Adrenal gland (tissue), 12 donors: ENCODE measurements around the gene MANSC4. TPM values are rescaled to one million over a fixed set of nuclear protein-coding genes. Genes with fewer than 3 reads are reported as not detected.

ENCODE experiments used
- DNase-seq, 7 donors: peaks; one replicate each; pipeline ENCODE4 v3.0.0-alpha.2; 2019 to 2020
- H3K27ac ChIP-seq, 5 donors: fragments of 200-600 bp; sonication (generic) in 4 of 5; 1 replicate in 3 of 5; 2 replicates in 2 of 5; pipeline versions ENCODE4 v1.5.1 to v1.8.0; 2016 to 2020; ENCODE audit warnings: mild to moderate bottlenecking in 1 of 5
- H3K27me3 ChIP-seq: fragments of 200-600 bp; 2 replicates; pipeline ENCODE4 v1.8.0; 2021
- H3K36me3 ChIP-seq, 2 donors: fragments of 200-600 bp; replicated peaks in 1 of 2; 1 replicate in 1 of 2; 2 replicates in 1 of 2; pipeline versions ENCODE4 v1.5.1 to v1.8.0; 2018 to 2022
- H3K4me1 ChIP-seq, 2 donors: fragments of 200-600 bp; replicated peaks in 1 of 2; 1 replicate in 1 of 2; 2 replicates in 1 of 2; pipeline versions ENCODE4 v1.5.1 to v1.8.0; 2018 to 2021
- H3K4me3 ChIP-seq, 4 donors: fragments of 200-600 bp; sonication (generic) in 3 of 4; one replicate each; pipeline ENCODE4 v1.5.1; 2016 to 2018
- H3K9me3 ChIP-seq, 3 donors: fragments of 200-600 bp; sonication (generic) in 1 of 3; replicated peaks in 1 of 3; 1 replicate in 2 of 3; 2 replicates in 1 of 3; pipeline versions ENCODE4 v1.5.1 to v1.8.0; 2016 to 2021
- POLR2A ChIP-seq, 2 donors: fragments of 450-650 bp; IDR thresholded peaks; one replicate each; pipeline ENCODE4 v1.6.1; 2017; ENCODE audit warnings: antibody characterized with exemption in 2 of 2, mild to moderate bottlenecking in 2 of 2, moderate library complexity in 1 of 2
- WGBS, 4 donors: extraction: QIAGEN DNeasy Blood & Tissue Kit in 2 of 4; methylation state at CpG; one replicate each; pipeline versions ENCODE4 v1.1.5 to v1.1.7; 2013 to 2017; 5-methylcytosine and 5-hydroxymethylcytosine counted together
- intact Hi-C, 2 donors: fragments of 100-400 bp; cut with DNase I; formaldehyde crosslinking; loops; one replicate each; pipeline versions ENCODE4 v1.14.1 to v1.15.0; 2022 to 2023
- polyA plus RNA-seq, 3 donors: library from polyadenylated mRNA; stranded (reverse); fragments of 200-250 nt in 2 of 3; fragments of 350-450 nt in 1 of 3; fragmentation: Illumina TruSeq in 1 of 3; extraction: RNeasy Lipid Tissue Mini Kit (QIAGEN cat#74804) in 1 of 3; gene quantifications; one replicate each; pipeline ENCODE4 v1.2.3, GENCODE V29; 2013 to 2014
- total RNA-seq, 9 donors: library from RNA; depleted of rRNA in 4 of 9; stranded (reverse); fragments of >200 nt in 4 of 9; fragments of 120-200 nt in 1 of 9; fragmentation: NEBNext Ultra II Directional in 1 of 9; extraction: Animal tissue kit (Norgen Biotek cat#: 25700) in 1 of 9; gene quantifications; one replicate each; pipeline versions ENCODE4 v1.1.0 to v1.2.4, GENCODE V29; 2013 to 2023
- TF ChIP-seq, protein P1 (sequence below), 6 experiments: fragments of 450-650 bp in 4 of 6; fragments of 200-600 bp in 2 of 6; sonication (generic) in 1 of 6; IDR thresholded peaks; 1 replicate in 5 of 6; 2 replicates in 1 of 6; pipeline versions ENCODE4 v1.5.1 to v1.8.0; 2016 to 2021; ENCODE audit warnings: antibody characterized with exemption in 6 of 6, mild to moderate bottlenecking in 2 of 6, moderate library complexity in 1 of 6
- donor health status: healthy with polysubstance abuse.
- donor health status: Bipolar disorder and iron deficiency.
- donor health status: DM: yes; HTN: yes; CAD: no.
- donor health status: DM: no; HTN: no; CAD: no.
- donor health status: DM: no; HTN: no; CAD: no.
- donor health status: DM: yes; HTN: yes; CAD: no.

MANSC4 gene
- total and polyA plus RNA-seq, 12 donors, result 0.07 to 0.11 TPM; not detected in 10

DNA sequence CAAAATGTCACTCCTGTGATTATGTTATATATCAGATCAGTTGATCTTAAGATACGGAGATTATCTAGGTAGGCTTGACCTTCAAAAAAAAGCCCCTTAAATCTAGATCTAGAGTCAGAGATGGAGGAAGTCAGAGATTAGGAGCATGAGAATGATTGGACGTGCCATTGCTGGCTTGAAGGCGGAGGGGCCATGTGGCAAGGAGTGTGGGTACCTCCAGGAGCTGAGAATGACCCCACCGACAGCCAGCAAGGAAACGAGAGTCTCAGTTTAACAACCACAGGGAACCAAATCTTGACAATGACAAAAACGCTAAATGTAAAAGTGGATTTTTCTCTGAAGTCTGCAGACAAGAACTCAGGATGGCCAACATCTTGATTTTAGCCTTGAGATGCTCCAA, 32.5 kb upstream of the MANSC4 start:
- intact Hi-C loops, result loop anchor here in 1 of 2 donors (10.0 kb wide), 1 partner anchor 78 kb away; no protein-coding TSS in a partner anchor

GRCh38 chr12:27810756-27811155, 30.7 kb upstream of the MANSC4 start:
- no peak overlapping the region for H3K4me3 ChIP-seq
- no peak for DNase-seq
- no peaks in the 10 kb centered on the region for H3K9me3 ChIP-seq
- no peaks in the 10 kb centered on the region for H3K36me3 ChIP-seq
- no peaks in the 10 kb centered on the region for H3K27me3 ChIP-seq
- no peak overlapping the region for H3K27ac ChIP-seq
- 54 to 86% (median 78%) methylated on average over 4 of the region's 4 CpGs for WGBS, 4 donors
- H3K4me1 ChIP-seq, result no peaks in the 10 kb centered on the region
- intact Hi-C loops, result loop anchor here in 1 of 2 donors (10.0 kb wide), 1 partner anchor 76 kb away; no protein-coding TSS in a partner anchor
- TF ChIP-seq, protein P1, sequence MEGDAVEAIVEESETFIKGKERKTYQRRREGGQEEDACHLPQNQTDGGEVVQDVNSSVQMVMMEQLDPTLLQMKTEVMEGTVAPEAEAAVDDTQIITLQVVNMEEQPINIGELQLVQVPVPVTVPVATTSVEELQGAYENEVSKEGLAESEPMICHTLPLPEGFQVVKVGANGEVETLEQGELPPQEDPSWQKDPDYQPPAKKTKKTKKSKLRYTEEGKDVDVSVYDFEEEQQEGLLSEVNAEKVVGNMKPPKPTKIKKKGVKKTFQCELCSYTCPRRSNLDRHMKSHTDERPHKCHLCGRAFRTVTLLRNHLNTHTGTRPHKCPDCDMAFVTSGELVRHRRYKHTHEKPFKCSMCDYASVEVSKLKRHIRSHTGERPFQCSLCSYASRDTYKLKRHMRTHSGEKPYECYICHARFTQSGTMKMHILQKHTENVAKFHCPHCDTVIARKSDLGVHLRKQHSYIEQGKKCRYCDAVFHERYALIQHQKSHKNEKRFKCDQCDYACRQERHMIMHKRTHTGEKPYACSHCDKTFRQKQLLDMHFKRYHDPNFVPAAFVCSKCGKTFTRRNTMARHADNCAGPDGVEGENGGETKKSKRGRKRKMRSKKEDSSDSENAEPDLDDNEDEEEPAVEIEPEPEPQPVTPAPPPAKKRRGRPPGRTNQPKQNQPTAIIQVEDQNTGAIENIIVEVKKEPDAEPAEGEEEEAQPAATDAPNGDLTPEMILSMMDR (IDR thresholded peaks at IDR 0.05), result no peak
- TF ChIP-seq POLR2A (IDR thresholded peaks at IDR 0.05), result no peak

More for the DNA sequence above, 32.5 kb upstream of the MANSC4 start:
- no peak overlapping the region for H3K27ac ChIP-seq
- DNase-seq, result no peak
- no peaks in the 10 kb centered on the region for H3K27me3 ChIP-seq
- no peaks in the 10 kb centered on the region for H3K9me3 ChIP-seq
- WGBS, 4 donors, result 72 to 77% (median 74%) methylated on average over 6 of the region's 6 CpGs
- no peaks in the 10 kb centered on the region for H3K36me3 ChIP-seq
- no peak overlapping the region for H3K4me3 ChIP-seq
- TF ChIP-seq, protein P1 (IDR thresholded peaks at IDR 0.05), result no peak
- no peaks in the 10 kb centered on the region for H3K4me1 ChIP-seq

GRCh38 chr12:27808841-27809240, 28.8 kb upstream of the MANSC4 start:
- TF ChIP-seq, protein P1 (IDR thresholded peaks at IDR 0.05), result no peak
- no peak for TF ChIP-seq POLR2A (IDR thresholded peaks at IDR 0.05)
- intact Hi-C loops, result no loop called here
- Histone ChIP-seq H3K36me3 (no peaks in the 10 kb centered on the region), H3K27ac (no peak overlapping the region), H3K9me3 (no peaks in the 10 kb centered on the region), H3K4me3 (no peak overlapping the region), H3K27me3 (no peaks in the 10 kb centered on the region), H3K4me1 (no peaks in the 10 kb centered on the region)
- WGBS, 4 donors, result 33 to 44% (median 42%) methylated on average over 6 of the region's 6 CpGs
- DNase-seq, result peak in 2 of 7 donors; percentile 6 to 9

DNA sequence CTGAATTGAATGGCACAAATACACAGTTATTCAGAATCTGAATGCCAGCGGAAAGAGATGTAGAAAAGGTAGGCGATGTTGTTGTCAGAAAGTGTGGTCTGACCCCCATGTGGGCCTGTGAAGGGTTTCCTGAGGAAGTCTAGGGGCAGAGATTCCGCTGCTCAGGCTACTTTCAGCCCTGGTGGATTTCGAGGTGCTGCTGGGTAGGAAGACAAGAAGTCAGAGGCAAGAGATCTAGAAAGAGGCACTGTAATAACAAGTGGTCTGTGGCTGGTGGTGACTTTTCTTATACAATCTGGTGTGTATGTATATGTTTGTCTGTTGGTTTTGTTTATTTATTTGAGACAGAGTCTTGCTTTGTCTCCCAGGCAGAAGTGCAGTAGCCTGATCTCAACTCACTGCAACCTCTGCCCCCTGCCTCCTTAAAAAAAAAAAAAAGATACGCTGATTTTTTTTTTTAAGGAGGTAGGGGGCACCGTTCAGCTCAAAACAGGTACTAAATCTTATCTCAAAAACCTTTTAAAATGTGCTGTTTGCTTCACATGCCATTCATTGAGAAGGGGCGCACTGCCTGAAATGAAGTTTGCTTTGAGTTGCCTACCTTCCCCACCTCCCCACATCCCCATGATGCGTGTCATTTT, 27.1 kb upstream of the MANSC4 start:
- 65 to 72% (median 71%) methylated on average over 8 of the region's 8 CpGs for WGBS, 4 donors
- H3K27ac ChIP-seq, result no peak overlapping the region
- H3K27me3 ChIP-seq, result no peaks in the 10 kb centered on the region
- no peak overlapping the region for H3K4me3 ChIP-seq
- no peaks in the 10 kb centered on the region for H3K36me3 ChIP-seq
- no peak for TF ChIP-seq POLR2A (IDR thresholded peaks at IDR 0.05)
- TF ChIP-seq, protein P1 (IDR thresholded peaks at IDR 0.05), result no peak
- no peaks in the 10 kb centered on the region for H3K4me1 ChIP-seq
- no peak for DNase-seq
- no peaks in the 10 kb centered on the region for H3K9me3 ChIP-seq
- intact Hi-C loops, result no loop called here
